Bronchial epithelial cell (primary cell): Measurements from ENCODE around the gene TBC1D22A. TPM values are rescaled to one million over a fixed set of nuclear protein-coding genes. Genes with fewer than 3 reads are reported as not detected.

Experiments used
- DNase-seq: peaks from one replicate; pipeline ENCODE4 v3.0.0-alpha.2; 2010; ENCODE audit warnings: low read depth
- FAIRE-seq: peaks from 2 replicates; lab custom pipeline; 2011; peaks lifted over from hg19 to GRCh38; lab: Jason Lieb, UNC
- H3K27me3 ChIP-seq: 2 replicates; pipeline ENCODE4 v1.5.1; 2011; ENCODE audit warnings: low read length; ENCODE audit not compliant: control insufficient read depth, insufficient read depth
- H3K36me3 ChIP-seq: 2 replicates; pipeline ENCODE4 v1.5.1; 2011; ENCODE audit warnings: low read length; ENCODE audit not compliant: control insufficient read depth, insufficient read depth
- H3K4me3 ChIP-seq: 2 replicates; pipeline ENCODE4 v1.5.1; 2011; ENCODE audit warnings: mild to moderate bottlenecking, low read depth, low read length, control low read depth
- CTCF ChIP-seq: IDR thresholded peaks from 2 replicates; pipeline ENCODE4 v1.5.1; 2011; ENCODE audit warnings: mild to moderate bottlenecking, moderate library complexity, low read length, control low read depth, inconsistent platforms; ENCODE audit not compliant: insufficient read depth, severe bottlenecking
- total RNA-seq: library from RNA; depleted of rRNA; stranded (reverse); fragments of >200 nt; gene quantifications from 2 replicates; pipeline ENCODE4 v1.2.1, GENCODE V29; 2014

TBC1D22A gene
- total RNA-seq, 1 donor from 2014 or later, result 10.0 TPM

- no peak for TF ChIP-seq CTCF
- DNase-seq, result no peak
- FAIRE-seq, result peak; percentile 60
- Histone ChIP-seq H3K4me3 (no peak overlapping the region), H3K27me3 (no peaks in the 10 kb centered on the region), H3K36me3 (peaks cover 2% of the 10 kb centered on the region)
Measured at GRCh38 chr22:46906326-46907045, 144.0 kb downstream of the TBC1D22A start.

- no peak for TF ChIP-seq CTCF
- Histone ChIP-seq H3K27me3 (no peaks in the 10 kb centered on the region), H3K36me3 (peaks cover 2% of the 10 kb centered on the region), H3K4me3 (no peak overlapping the region)
- FAIRE-seq (no peak), DNase-seq (no peak)
Measured at GRCh38 chr22:46907241-46908215, 145.1 kb downstream of the TBC1D22A start.

GRCh38 chr22:46908641-46909107, 146.2 kb downstream of the TBC1D22A start:
- FAIRE-seq, result no peak
- H3K27me3 ChIP-seq, result no peaks in the 10 kb centered on the region
- TF ChIP-seq CTCF, result no peak
- no peak overlapping the region for H3K4me3 ChIP-seq
- H3K36me3 ChIP-seq, result no peaks in the 10 kb centered on the region
- no peak for DNase-seq

- DNase-seq (no peak), FAIRE-seq (no peak)
- no peaks in the 10 kb centered on the region for H3K36me3 ChIP-seq
- no peak overlapping the region for H3K4me3 ChIP-seq
- no peak for TF ChIP-seq CTCF
- H3K27me3 ChIP-seq, result no peaks in the 10 kb centered on the region
Measured at GRCh38 chr22:46909237-46910030, 147.0 kb downstream of the TBC1D22A start.

- DNase-seq (no peak), FAIRE-seq (no peak)
Measured at GRCh38 chr22:46910624-46911023, 148.2 kb downstream of the TBC1D22A start.

More at GRCh38 chr22:46910624-46911023, 148.2 kb downstream of the TBC1D22A start:
- Histone ChIP-seq H3K36me3 (no peaks in the 10 kb centered on the region), H3K4me3 (no peak overlapping the region), H3K27me3 (no peaks in the 10 kb centered on the region)
- TF ChIP-seq CTCF, result no peak
